Neural cell (in vitro differentiated cells): ENCODE data around the gene CACNA1S. TPM values are rescaled to one million over a fixed set of nuclear protein-coding genes. Genes with fewer than 3 reads are reported as not detected.
A peak's percentile ranks its signal among the peaks of the same experiment; 100 is the strongest.

Experiments
- H2AFZ ChIP-seq: fragments of 200-600, 300-800 bp; sonication (generic), shearing (Covaris generic); 2 replicates; pipeline ENCODE4 v1.6.0; 2014; ENCODE audit warnings: low read depth, mild to moderate bottlenecking, antibody characterized with exemption, low read length, moderate library complexity
- H3F3A ChIP-seq: fragments of 200-600 bp; shearing (Covaris generic); 2 replicates; pipeline ENCODE4 v1.6.1; 2016; ENCODE audit warnings: mild to moderate bottlenecking, moderate library complexity, mixed read lengths, antibody characterized with exemption, low read length; ENCODE audit not compliant: insufficient read depth, poor library complexity, severe bottlenecking
- H3K27ac ChIP-seq: fragments of 200-600, 300-800 bp; sonication (generic), shearing (Covaris generic); 2 replicates; pipeline ENCODE4 v1.5.1; 2014; ENCODE audit warnings: mild to moderate bottlenecking, low read length, moderate library complexity
- H3K27me3 ChIP-seq: fragments of 300-800, 200-600 bp; sonication (generic), shearing (Covaris generic); 2 replicates; pipeline ENCODE4 v1.6.0; 2014; ENCODE audit warnings: mild to moderate bottlenecking, low read depth, low read length, moderate library complexity; ENCODE audit not compliant: insufficient read depth
- H3K36me3 ChIP-seq: fragments of 300-800, 200-600 bp; sonication (generic), shearing (Covaris generic); 2 replicates; pipeline ENCODE4 v1.5.1; 2014; ENCODE audit warnings: mild to moderate bottlenecking, antibody characterized with exemption, low read length, moderate library complexity; ENCODE audit not compliant: insufficient read depth
- H3K4me2 ChIP-seq: fragments of 300-800, 200-600 bp; sonication (generic), shearing (Covaris generic); 2 replicates; pipeline ENCODE4 v1.6.0; 2014; ENCODE audit warnings: mild to moderate bottlenecking, low read length
- H3K4me3 ChIP-seq: fragments of 300-800, 200-600 bp; sonication (generic), shearing (Covaris generic); 2 replicates; pipeline ENCODE4 v1.5.1; 2014; ENCODE audit warnings: mild to moderate bottlenecking, low read length, moderate library complexity
- H3K79me2 ChIP-seq: fragments of 200-600 bp; shearing (Covaris generic); replicated peaks from 2 replicates; pipeline ENCODE4 v1.6.0; 2014; ENCODE audit warnings: mild to moderate bottlenecking, low read length, moderate library complexity; ENCODE audit not compliant: insufficient read depth
- H3K9ac ChIP-seq: fragments of 300-800, 200-600 bp; sonication (generic), shearing (Covaris generic); 2 replicates; pipeline ENCODE4 v1.6.1; 2016; ENCODE audit warnings: mild to moderate bottlenecking, low read length, mixed read lengths
- H3K9me2 ChIP-seq: fragments of 200-600 bp; shearing (Covaris generic); 2 replicates; pipeline ENCODE4 v1.6.1; 2016; ENCODE audit warnings: mild to moderate bottlenecking, low read length, mixed read lengths; ENCODE audit not compliant: insufficient read depth
- H3K9me3 ChIP-seq: fragments of 200-600, 300-800 bp; sonication (generic), shearing (Covaris generic); 2 replicates; pipeline ENCODE4 v1.6.1; 2016; ENCODE audit warnings: mild to moderate bottlenecking, mixed run types, low read length, moderate library complexity, mixed read lengths
- H4K20me1 ChIP-seq: fragments of 200-600 bp; shearing (Covaris generic); 2 replicates; pipeline ENCODE4 v1.6.1; 2016; ENCODE audit warnings: mild to moderate bottlenecking, mixed run types; ENCODE audit not compliant: insufficient read depth
- EP300 ChIP-seq: fragments of 450-650 bp; conservative IDR thresholded peaks from 2 replicates; pipeline ENCODE4 v1.6.1; 2014; ENCODE audit warnings: antibody characterized with exemption, mild to moderate bottlenecking, moderate library complexity; ENCODE audit not compliant: poor library complexity, severe bottlenecking
- EZH2 ChIP-seq: fragments of 200-600, 300-800 bp; shearing (Covaris generic), sonication (generic); IDR thresholded peaks from 2 replicates; pipeline ENCODE4 v1.6.1; 2014; ENCODE audit warnings: antibody characterized with exemption, low read length, borderline replicate concordance, mild to moderate bottlenecking; ENCODE audit not compliant: insufficient read depth, poor library complexity, severe bottlenecking
- MXI1 ChIP-seq: fragments of 450-650 bp; conservative IDR thresholded peaks from 2 replicates; pipeline ENCODE4 v1.6.1; 2014; ENCODE audit warnings: antibody characterized with exemption, mild to moderate bottlenecking; ENCODE audit not compliant: poor library complexity, severe bottlenecking
- POLR2AphosphoS5 ChIP-seq: IDR thresholded peaks from 2 replicates; pipeline ENCODE4 v1.6.1; 2012
- RAD21 ChIP-seq: fragments of 450-650 bp; conservative IDR thresholded peaks from 2 replicates; pipeline ENCODE4 v1.6.1; 2014; ENCODE audit warnings: antibody characterized with exemption, mild to moderate bottlenecking, moderate library complexity
- SMC3 ChIP-seq: fragments of 450-650 bp; conservative IDR thresholded peaks from 2 replicates; pipeline ENCODE4 v1.6.1; 2014; ENCODE audit warnings: antibody characterized with exemption, mild to moderate bottlenecking, moderate library complexity; ENCODE audit not compliant: poor library complexity
- TAF1 ChIP-seq: IDR thresholded peaks from 2 replicates; pipeline ENCODE4 v1.6.1; 2012; ENCODE audit warnings: low read depth
- polyA plus RNA-seq: library from polyadenylated mRNA; depleted of rRNA; stranded (reverse); fragments of >200 nt; gene quantifications from 2 replicates; pipeline ENCODE4 v1.2.3, GENCODE V29; 2014
- TF ChIP-seq, protein P1 (sequence below): IDR thresholded peaks from 2 replicates; pipeline ENCODE4 v1.6.1; 2012; ENCODE audit warnings: borderline replicate concordance
- TF ChIP-seq, protein P2 (sequence below): fragments of 450-650 bp; IDR thresholded peaks from 2 replicates; pipeline ENCODE4 v1.5.1; 2014; ENCODE audit warnings: antibody characterized with exemption, mild to moderate bottlenecking, moderate library complexity; ENCODE audit not compliant: poor library complexity, severe bottlenecking

CACNA1S gene
- polyA plus RNA-seq, 1 donor from 2014 or later = 0.05 TPM

DNA sequence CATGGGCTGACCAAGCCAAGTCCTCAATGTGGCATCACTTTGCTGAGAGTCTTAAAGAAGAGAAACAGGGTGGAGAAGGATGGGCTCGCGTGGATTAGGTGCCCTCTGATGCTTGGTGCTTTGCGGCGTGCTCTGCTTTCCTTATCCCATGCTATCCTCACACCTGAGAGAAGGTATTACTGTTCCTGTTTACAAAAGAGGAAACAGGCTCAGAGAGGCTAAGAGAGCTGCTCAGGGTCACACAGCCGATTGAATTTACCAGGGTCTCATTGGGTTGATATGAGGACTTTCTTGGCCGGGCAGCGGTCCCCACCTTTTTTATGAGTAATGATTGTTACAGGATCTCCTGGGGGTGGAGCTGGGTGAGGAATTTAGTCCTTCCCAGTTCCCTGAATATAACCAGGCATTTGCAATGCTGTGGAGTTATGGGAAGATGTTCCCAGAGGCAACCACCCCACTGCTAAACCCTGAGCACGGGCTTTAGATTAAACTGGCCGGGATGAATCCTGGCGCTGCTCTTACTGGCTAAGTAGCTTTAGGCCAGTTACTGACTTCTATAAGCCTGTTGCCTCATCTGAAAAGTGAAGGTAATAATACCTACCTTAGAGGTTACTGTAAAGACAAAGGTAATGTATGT is 10.2 kb upstream of the CACNA1S start:
- TF ChIP-seq EP300 (no peak), RAD21 (no peak), MXI1 (no peak), POLR2AphosphoS5 (no peak), SMC3 (no peak), EZH2 (no peak), TAF1 (no peak)
- TF ChIP-seq, protein P1, sequence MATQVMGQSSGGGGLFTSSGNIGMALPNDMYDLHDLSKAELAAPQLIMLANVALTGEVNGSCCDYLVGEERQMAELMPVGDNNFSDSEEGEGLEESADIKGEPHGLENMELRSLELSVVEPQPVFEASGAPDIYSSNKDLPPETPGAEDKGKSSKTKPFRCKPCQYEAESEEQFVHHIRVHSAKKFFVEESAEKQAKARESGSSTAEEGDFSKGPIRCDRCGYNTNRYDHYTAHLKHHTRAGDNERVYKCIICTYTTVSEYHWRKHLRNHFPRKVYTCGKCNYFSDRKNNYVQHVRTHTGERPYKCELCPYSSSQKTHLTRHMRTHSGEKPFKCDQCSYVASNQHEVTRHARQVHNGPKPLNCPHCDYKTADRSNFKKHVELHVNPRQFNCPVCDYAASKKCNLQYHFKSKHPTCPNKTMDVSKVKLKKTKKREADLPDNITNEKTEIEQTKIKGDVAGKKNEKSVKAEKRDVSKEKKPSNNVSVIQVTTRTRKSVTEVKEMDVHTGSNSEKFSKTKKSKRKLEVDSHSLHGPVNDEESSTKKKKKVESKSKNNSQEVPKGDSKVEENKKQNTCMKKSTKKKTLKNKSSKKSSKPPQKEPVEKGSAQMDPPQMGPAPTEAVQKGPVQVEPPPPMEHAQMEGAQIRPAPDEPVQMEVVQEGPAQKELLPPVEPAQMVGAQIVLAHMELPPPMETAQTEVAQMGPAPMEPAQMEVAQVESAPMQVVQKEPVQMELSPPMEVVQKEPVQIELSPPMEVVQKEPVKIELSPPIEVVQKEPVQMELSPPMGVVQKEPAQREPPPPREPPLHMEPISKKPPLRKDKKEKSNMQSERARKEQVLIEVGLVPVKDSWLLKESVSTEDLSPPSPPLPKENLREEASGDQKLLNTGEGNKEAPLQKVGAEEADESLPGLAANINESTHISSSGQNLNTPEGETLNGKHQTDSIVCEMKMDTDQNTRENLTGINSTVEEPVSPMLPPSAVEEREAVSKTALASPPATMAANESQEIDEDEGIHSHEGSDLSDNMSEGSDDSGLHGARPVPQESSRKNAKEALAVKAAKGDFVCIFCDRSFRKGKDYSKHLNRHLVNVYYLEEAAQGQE = no peak
- TF ChIP-seq, protein P2, sequence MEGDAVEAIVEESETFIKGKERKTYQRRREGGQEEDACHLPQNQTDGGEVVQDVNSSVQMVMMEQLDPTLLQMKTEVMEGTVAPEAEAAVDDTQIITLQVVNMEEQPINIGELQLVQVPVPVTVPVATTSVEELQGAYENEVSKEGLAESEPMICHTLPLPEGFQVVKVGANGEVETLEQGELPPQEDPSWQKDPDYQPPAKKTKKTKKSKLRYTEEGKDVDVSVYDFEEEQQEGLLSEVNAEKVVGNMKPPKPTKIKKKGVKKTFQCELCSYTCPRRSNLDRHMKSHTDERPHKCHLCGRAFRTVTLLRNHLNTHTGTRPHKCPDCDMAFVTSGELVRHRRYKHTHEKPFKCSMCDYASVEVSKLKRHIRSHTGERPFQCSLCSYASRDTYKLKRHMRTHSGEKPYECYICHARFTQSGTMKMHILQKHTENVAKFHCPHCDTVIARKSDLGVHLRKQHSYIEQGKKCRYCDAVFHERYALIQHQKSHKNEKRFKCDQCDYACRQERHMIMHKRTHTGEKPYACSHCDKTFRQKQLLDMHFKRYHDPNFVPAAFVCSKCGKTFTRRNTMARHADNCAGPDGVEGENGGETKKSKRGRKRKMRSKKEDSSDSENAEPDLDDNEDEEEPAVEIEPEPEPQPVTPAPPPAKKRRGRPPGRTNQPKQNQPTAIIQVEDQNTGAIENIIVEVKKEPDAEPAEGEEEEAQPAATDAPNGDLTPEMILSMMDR = no peak

GRCh38 chr1:201119206-201120197 is 7.3 kb upstream of the CACNA1S start:
- Histone ChIP-seq H3K9me3 (no peaks in the 10 kb centered on the region), H3F3A (no peaks in the 10 kb centered on the region), H3K4me2 (no peak overlapping the region), H3K9ac (no peak overlapping the region), H3K9me2 (no peaks in the 10 kb centered on the region), H3K79me2 (no peaks in the 10 kb centered on the region), H4K20me1 (no peaks in the 10 kb centered on the region), H3K27ac (no peak overlapping the region), H3K27me3 (no peaks in the 10 kb centered on the region), H3K4me3 (no peak overlapping the region), H3K36me3 (no peaks in the 10 kb centered on the region), H2AFZ (no peak overlapping the region)
- TF ChIP-seq, protein P1 = no peak
- TF ChIP-seq RAD21 = peak; percentile 75
- peak; percentile 75 for TF ChIP-seq SMC3
- TF ChIP-seq POLR2AphosphoS5 = no peak
- TF ChIP-seq, protein P2 = peak; percentile 69
- TF ChIP-seq TAF1 = no peak
- no peak for TF ChIP-seq MXI1
- no peak for TF ChIP-seq EP300
- TF ChIP-seq EZH2 = no peak

More for the DNA sequence above, 10.2 kb upstream of the CACNA1S start:
- no peak overlapping the region for H3K9ac ChIP-seq
- H3K36me3 ChIP-seq = no peaks in the 10 kb centered on the region
- no peaks in the 10 kb centered on the region for H4K20me1 ChIP-seq
- H3K4me2 ChIP-seq = no peak overlapping the region
- no peak overlapping the region for H3K4me3 ChIP-seq
- no peaks in the 10 kb centered on the region for H3F3A ChIP-seq
- no peak overlapping the region for H2AFZ ChIP-seq
- H3K79me2 ChIP-seq = no peaks in the 10 kb centered on the region
- no peaks in the 10 kb centered on the region for H3K27me3 ChIP-seq
- no peak overlapping the region for H3K27ac ChIP-seq
- H3K9me3 ChIP-seq = no peaks in the 10 kb centered on the region
- no peaks in the 10 kb centered on the region for H3K9me2 ChIP-seq
